Glutamatergic neuron (in vitro differentiated cells): ENCODE data around the gene SHROOM3. TPM values are rescaled to one million over a fixed set of nuclear protein-coding genes. Genes with fewer than 3 reads are reported as not detected.

Experiments used
- DNase-seq: peaks from one replicate; pipeline ENCODE4 v3.0.0; 2022
- H3K27ac Mint-ChIP-seq: one replicate; pipeline ENCODE4 v1.8.0; 2020; ENCODE audit warnings: mild to moderate bottlenecking, mixed read lengths, inconsistent platforms; ENCODE audit not compliant: unreplicated experiment
- H3K27me3 Mint-ChIP-seq: one replicate; pipeline ENCODE4 v1.8.0; 2020; ENCODE audit warnings: mild to moderate bottlenecking, moderate library complexity, mixed read lengths, inconsistent platforms; ENCODE audit not compliant: unreplicated experiment
- H3K36me3 Mint-ChIP-seq: one replicate; pipeline ENCODE4 v1.8.0; 2020; ENCODE audit warnings: mild to moderate bottlenecking, mixed read lengths, inconsistent platforms; ENCODE audit not compliant: unreplicated experiment
- H3K4me1 Mint-ChIP-seq: one replicate; pipeline ENCODE4 v1.8.0; 2020; ENCODE audit warnings: mild to moderate bottlenecking, low read depth, mixed read lengths, inconsistent platforms; ENCODE audit not compliant: unreplicated experiment
- H3K4me3 Mint-ChIP-seq: one replicate; pipeline ENCODE4 v1.8.0; 2020; ENCODE audit warnings: mild to moderate bottlenecking, mixed read lengths, inconsistent platforms; ENCODE audit not compliant: unreplicated experiment
- H3K9me3 Mint-ChIP-seq: one replicate; pipeline ENCODE4 v1.8.0; 2020; ENCODE audit warnings: mild to moderate bottlenecking, moderate library complexity, mixed read lengths, inconsistent platforms; ENCODE audit not compliant: unreplicated experiment
- total RNA-seq: library from RNA; stranded (reverse); fragmentation: NEBNext Ultra II Directional; extraction: Animal tissue kit (Norgen Biotek cat#: 25700); gene quantifications from one replicate; pipeline ENCODE4 v1.2.1, GENCODE V29; 2021; ENCODE audit not compliant: unreplicated experiment
- TF ChIP-seq, protein P1 (sequence below): fragments of 200-600 bp; sonication (generic); IDR thresholded peaks from one replicate; pipeline ENCODE4 v1.5.0; 2021; ENCODE audit not compliant: partially characterized antibody, unreplicated experiment

SHROOM3 gene
- total RNA-seq, 1 donor from 2014 or later = 1.9 TPM

DNA sequence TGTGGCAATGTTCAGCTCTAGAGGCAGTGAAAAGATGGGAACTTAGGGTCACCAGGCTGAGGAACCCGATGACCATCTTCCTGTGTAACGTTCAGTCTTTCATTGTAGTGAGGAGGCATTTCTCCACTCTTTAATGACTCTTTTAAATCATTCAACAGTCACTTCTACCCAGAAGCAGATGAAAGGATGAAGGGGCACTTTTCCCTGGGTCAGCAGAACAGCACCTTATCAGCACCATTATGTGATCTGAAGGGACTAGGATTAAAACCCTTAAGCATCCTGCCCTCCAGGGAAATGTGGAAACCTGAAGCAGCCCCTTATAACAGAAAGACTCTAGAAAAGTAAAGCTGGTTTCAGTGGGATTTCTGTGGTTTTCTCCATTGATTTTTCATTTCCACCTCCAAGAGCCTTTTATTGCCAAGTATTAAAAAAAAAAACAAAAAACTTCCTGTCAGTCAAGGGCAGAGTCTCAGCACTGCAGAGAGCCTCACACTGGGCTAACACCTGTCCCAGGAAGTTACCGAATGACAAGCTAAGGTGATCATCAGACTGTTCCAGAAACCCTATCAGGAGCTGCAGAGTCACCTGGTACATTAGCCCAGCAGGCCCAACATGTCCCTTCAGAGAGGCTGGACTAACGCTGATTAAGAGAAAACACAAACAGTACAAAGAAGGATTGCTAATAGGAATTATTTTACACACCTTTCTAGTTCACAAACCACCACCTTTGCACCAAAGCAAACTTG, 185.9 kb downstream of the SHROOM3 start:
- Mint-ChIP-seq H3K27ac (no peak overlapping the region), H3K4me3 (no peak overlapping the region), H3K4me1 (peaks cover 5% of the 10 kb centered on the region), H3K9me3 (peaks cover 2% of the 10 kb centered on the region), H3K27me3 (peaks cover 4% of the 10 kb centered on the region), H3K36me3 (no peaks in the 10 kb centered on the region)
- no peak for DNase-seq
- TF ChIP-seq, protein P1, sequence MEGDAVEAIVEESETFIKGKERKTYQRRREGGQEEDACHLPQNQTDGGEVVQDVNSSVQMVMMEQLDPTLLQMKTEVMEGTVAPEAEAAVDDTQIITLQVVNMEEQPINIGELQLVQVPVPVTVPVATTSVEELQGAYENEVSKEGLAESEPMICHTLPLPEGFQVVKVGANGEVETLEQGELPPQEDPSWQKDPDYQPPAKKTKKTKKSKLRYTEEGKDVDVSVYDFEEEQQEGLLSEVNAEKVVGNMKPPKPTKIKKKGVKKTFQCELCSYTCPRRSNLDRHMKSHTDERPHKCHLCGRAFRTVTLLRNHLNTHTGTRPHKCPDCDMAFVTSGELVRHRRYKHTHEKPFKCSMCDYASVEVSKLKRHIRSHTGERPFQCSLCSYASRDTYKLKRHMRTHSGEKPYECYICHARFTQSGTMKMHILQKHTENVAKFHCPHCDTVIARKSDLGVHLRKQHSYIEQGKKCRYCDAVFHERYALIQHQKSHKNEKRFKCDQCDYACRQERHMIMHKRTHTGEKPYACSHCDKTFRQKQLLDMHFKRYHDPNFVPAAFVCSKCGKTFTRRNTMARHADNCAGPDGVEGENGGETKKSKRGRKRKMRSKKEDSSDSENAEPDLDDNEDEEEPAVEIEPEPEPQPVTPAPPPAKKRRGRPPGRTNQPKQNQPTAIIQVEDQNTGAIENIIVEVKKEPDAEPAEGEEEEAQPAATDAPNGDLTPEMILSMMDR = no peak

DNA sequence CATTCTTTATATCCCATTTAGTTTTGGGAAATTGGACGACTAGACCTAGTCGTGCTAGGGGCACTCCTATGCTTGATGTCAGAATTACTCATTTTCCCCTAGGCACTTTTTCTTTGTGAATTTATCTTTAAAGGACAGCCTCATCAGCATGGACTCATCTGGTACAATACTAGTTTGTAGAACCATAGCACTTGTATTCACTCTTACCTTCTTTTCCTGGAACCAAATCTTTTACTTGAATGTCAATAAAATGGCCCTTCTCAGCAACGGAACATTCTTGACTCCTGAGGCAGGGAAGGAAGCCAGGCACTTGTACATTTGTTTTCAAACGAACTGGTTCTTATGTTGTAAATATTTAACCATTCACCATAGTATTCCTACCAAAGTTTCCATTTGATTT, 187.1 kb downstream of the SHROOM3 start:
- H3K36me3 Mint-ChIP-seq = no peaks in the 10 kb centered on the region
- H3K4me1 Mint-ChIP-seq = peaks cover 5% of the 10 kb centered on the region
- peaks cover 4% of the 10 kb centered on the region for H3K27me3 Mint-ChIP-seq
- DNase-seq = no peak
- TF ChIP-seq, protein P1 = no peak
- H3K4me3 Mint-ChIP-seq = no peak overlapping the region
- H3K9me3 Mint-ChIP-seq = peaks cover 2% of the 10 kb centered on the region
- no peak overlapping the region for H3K27ac Mint-ChIP-seq

DNA sequence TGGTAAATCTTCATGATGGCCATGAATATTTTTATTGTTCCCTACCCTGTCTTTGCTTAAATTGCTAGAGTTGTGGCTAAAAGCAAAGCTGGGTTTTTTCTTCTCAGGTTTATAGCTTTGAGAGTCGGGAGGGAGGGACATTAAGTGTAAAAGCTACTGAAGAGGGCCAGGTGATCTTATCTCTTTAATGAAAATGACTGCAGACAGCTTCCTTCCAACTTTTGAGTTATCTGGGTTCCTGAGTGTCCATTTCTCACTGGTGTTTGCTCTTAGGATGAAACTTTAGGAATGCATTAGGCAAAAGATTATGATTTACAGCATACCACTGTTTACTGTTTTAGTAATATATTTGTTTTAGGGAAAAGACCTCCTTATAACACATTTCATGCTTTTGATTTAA, 187.7 kb downstream of the SHROOM3 start:
- no peak overlapping the region for H3K4me3 Mint-ChIP-seq
- H3K36me3 Mint-ChIP-seq = no peaks in the 10 kb centered on the region
- H3K4me1 Mint-ChIP-seq = peaks cover 5% of the 10 kb centered on the region
- DNase-seq = no peak
- no peak overlapping the region for H3K27ac Mint-ChIP-seq
- H3K9me3 Mint-ChIP-seq = peaks cover 2% of the 10 kb centered on the region
- H3K27me3 Mint-ChIP-seq = peaks cover 4% of the 10 kb centered on the region
- TF ChIP-seq, protein P1 = no peak

DNA sequence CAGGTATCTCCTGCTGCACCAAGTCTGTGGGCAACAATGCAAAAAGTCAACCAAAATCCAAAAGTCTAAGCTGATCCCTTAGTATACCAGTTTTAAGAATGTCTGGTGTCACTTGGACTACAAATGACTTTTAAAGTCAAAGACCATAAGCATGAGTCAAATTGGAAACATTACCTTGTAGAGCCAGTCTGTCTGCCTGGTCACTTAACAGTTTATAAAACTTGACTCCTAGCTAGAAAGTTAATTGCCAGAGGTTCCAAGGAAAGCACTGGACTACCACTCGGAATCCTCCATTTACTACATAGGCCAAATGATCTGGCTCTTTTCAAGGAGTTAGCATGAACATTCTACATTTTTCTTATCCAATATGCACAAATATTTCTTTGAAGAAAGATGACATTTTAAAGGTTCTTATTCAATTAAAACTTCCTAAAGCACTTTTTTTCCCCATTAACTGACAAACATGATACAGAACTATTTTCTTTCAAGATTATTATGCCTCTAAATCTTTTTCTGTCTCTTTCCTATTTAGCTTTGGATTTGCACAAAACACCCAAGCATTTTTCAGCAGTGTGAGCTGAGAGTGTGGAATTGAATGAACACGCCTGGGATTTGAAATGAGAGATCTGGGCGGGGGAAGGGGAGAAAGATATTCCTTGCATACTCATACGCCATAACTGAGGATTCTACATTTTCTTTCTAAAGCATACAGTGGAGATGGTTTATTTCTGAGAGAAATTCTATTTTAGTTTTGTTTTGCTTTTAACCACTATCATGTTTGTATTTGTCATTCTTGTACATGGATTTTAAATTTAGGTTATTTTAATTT, 188.4 kb downstream of the SHROOM3 start:
- H3K4me1 Mint-ChIP-seq = peaks cover 5% of the 10 kb centered on the region
- DNase-seq = no peak
- H3K27me3 Mint-ChIP-seq = peaks cover 4% of the 10 kb centered on the region
- H3K36me3 Mint-ChIP-seq = no peaks in the 10 kb centered on the region
- no peak overlapping the region for H3K4me3 Mint-ChIP-seq
- TF ChIP-seq, protein P1 = no peak
- H3K9me3 Mint-ChIP-seq = peaks cover 2% of the 10 kb centered on the region
- no peak overlapping the region for H3K27ac Mint-ChIP-seq

DNA sequence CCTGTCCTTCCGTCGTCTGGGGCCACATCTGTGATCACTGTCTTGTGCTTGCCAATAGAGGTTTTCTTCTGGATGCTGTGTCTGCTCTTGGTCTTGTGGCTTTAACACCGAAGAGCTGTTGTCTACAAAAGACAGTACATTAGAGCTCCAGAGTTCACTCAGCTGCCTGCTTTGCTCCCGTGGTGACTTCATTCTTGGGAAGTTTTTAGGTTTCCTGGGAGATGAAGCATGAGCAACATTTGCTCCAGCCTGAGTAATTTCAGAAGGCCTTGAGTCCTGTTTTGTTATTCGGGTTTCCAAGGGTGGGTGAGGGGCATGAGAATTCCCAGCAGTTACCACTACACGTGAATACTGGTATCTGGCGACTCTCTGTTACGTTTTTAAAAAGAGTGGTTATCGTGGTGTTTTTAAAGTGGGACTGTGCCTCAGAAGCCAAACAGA, 189.2 kb downstream of the SHROOM3 start:
- Mint-ChIP-seq H3K9me3 (peaks cover 2% of the 10 kb centered on the region), H3K4me1 (peaks cover 5% of the 10 kb centered on the region), H3K36me3 (no peaks in the 10 kb centered on the region), H3K27me3 (peaks cover 4% of the 10 kb centered on the region), H3K27ac (no peak overlapping the region), H3K4me3 (no peak overlapping the region)
- TF ChIP-seq, protein P1 = no peak
- no peak for DNase-seq
